IMR-90 (cell line): Measurements from ENCODE around the gene PRKACA. TPM values are rescaled to one million over a fixed set of nuclear protein-coding genes. Genes with fewer than 3 reads are reported as not detected.

Experiments used
- ATAC-seq: fragments of 200-7000 bp; cut with Tn5 transposase; 2 replicates; pipeline ENCODE4 v1.9.1; 2020; ENCODE audit warnings: low read depth, mild to moderate bottlenecking, moderate library complexity
- BruUV-seq: library from RNA; stranded (reverse); fragments of 400-500 nt; replicated peaks from 2 replicates; lab custom pipeline; 2021; lab: Mats Ljungman, UMichigan
- CTCF ChIA-PET: fragments of 300-600 bp; formaldehyde crosslinking; extraction: SDS; loops from one replicate; lab custom pipeline; 2021; ENCODE audit warnings: antibody characterized with exemption; lab: Yijun Ruan, JAX
- POLR2A ChIA-PET: fragments of 300-600 bp; sonication (Branson Sonifier 250); formaldehyde crosslinking; loops from one replicate; lab custom pipeline; 2022; ENCODE audit warnings: antibody characterized with exemption; ENCODE audit not compliant: unreplicated experiment; lab: Charles Lee
- DNase-seq: peaks from one replicate; pipeline ENCODE4 v3.0.0; 2013
- H2AFZ ChIP-seq: replicated peaks from 2 replicates; pipeline ENCODE3; 2013; ENCODE audit warnings: low read length, mild to moderate bottlenecking; ENCODE audit not compliant: poor library complexity
- H2AK5ac ChIP-seq: 2 replicates; pipeline ENCODE4 v1.6.1; 2013; ENCODE audit warnings: low read depth, low read length, inconsistent platforms
- H2AK9ac ChIP-seq: replicated peaks from 2 replicates; pipeline ENCODE3; 2013; ENCODE audit warnings: mild to moderate bottlenecking, low read depth, low read length, moderate library complexity; ENCODE audit not compliant: poor library complexity
- H2BK120ac ChIP-seq: 2 replicates; pipeline ENCODE4 v1.6.1; 2013; ENCODE audit warnings: low read depth, low read length, inconsistent platforms
- H2BK15ac ChIP-seq: 3 replicates; pipeline ENCODE4 v1.6.1; 2013; ENCODE audit warnings: low read depth, low read length, inconsistent platforms
- H2BK20ac ChIP-seq: 2 replicates; pipeline ENCODE4 v1.6.1; 2013; ENCODE audit warnings: low read depth, mild to moderate bottlenecking, inconsistent platforms, low read length, moderate library complexity
- H2BK5ac ChIP-seq: 2 replicates; pipeline ENCODE4 v1.6.1; 2013; ENCODE audit warnings: mild to moderate bottlenecking, low read depth, low read length, inconsistent platforms; ENCODE audit not compliant: poor library complexity, severe bottlenecking
- H3K14ac ChIP-seq: replicated peaks from 2 replicates; pipeline ENCODE4 v1.6.1; 2013; ENCODE audit warnings: low read depth, low read length, inconsistent platforms
- H3K18ac ChIP-seq: 2 replicates; pipeline ENCODE4 v1.6.1; 2013; ENCODE audit warnings: low read depth, low read length, control low read depth
- H3K23ac ChIP-seq: 2 replicates; pipeline ENCODE4 v1.6.1; 2013; ENCODE audit warnings: low read depth, low read length, inconsistent platforms
- H3K27ac ChIP-seq: 2 replicates; pipeline ENCODE4 v1.5.1; 2013; ENCODE audit warnings: mild to moderate bottlenecking, control low read depth, low read length; ENCODE audit not compliant: insufficient read depth
- H3K27me3 ChIP-seq: 2 replicates; pipeline ENCODE4 v1.6.1; 2013; ENCODE audit warnings: low read length; ENCODE audit not compliant: control insufficient read depth, insufficient read depth
- H3K36me3 ChIP-seq: 2 replicates; pipeline ENCODE4 v1.6.1; 2013; ENCODE audit warnings: low read length, mixed read lengths; ENCODE audit not compliant: control insufficient read depth, insufficient read depth
- H3K4ac ChIP-seq: 2 replicates; pipeline ENCODE4 v1.6.1; 2013; ENCODE audit warnings: low read depth, low read length, inconsistent platforms
- H3K4me1 ChIP-seq: 2 replicates; pipeline ENCODE4 v1.6.1; 2013; ENCODE audit warnings: low read length, mixed read lengths; ENCODE audit not compliant: control insufficient read depth, insufficient read depth
- H3K4me2 ChIP-seq: 2 replicates; pipeline ENCODE4 v1.6.1; 2013; ENCODE audit warnings: low read depth, mild to moderate bottlenecking, control low read depth, low read length, moderate library complexity
- H3K4me3 ChIP-seq: 2 replicates; pipeline ENCODE4 v1.5.1; 2013; ENCODE audit warnings: low read depth, mild to moderate bottlenecking, control low read depth, low read length, moderate library complexity; ENCODE audit not compliant: insufficient read depth
- H3K56ac ChIP-seq: 2 replicates; pipeline ENCODE4 v1.6.1; 2013; ENCODE audit warnings: low read length, inconsistent platforms; ENCODE audit not compliant: insufficient read depth; ENCODE audit errors: extremely low read depth
- H3K79me1 ChIP-seq, 2 experiments: 2 replicates each; pipeline ENCODE4 v1.6.1; 2013; ENCODE audit warnings: low read length in 2 of 2, inconsistent platforms in 1 of 2, low read depth in 1 of 2
- H3K9ac ChIP-seq: 2 replicates; pipeline ENCODE4 v1.6.1; 2013; ENCODE audit warnings: low read depth, low read length, control low read depth
- H3K9me1 ChIP-seq: 2 replicates; pipeline ENCODE4 v1.6.1; 2013; ENCODE audit warnings: low read length, inconsistent platforms; ENCODE audit not compliant: insufficient read depth
- H3K9me3 ChIP-seq: 2 replicates; pipeline ENCODE4 v1.6.1; 2013; ENCODE audit warnings: low read length; ENCODE audit not compliant: control insufficient read depth, insufficient read depth
- H4K20me1 ChIP-seq: 2 replicates; pipeline ENCODE4 v1.6.1; 2013; ENCODE audit warnings: low read length, inconsistent platforms; ENCODE audit not compliant: insufficient read depth
- H4K5ac ChIP-seq: 2 replicates; pipeline ENCODE4 v1.6.1; 2013; ENCODE audit warnings: mild to moderate bottlenecking, low read depth, low read length, control low read depth
- H4K8ac ChIP-seq, 2 experiments: 2 replicates each; pipeline ENCODE4 v1.6.1; 2013; ENCODE audit warnings: low read depth in 2 of 2, low read length in 2 of 2, control low read depth in 1 of 2, inconsistent platforms in 1 of 2
- H4K91ac ChIP-seq: 2 replicates; pipeline ENCODE4 v1.6.1; 2013; ENCODE audit warnings: low read depth, low read length, inconsistent platforms; ENCODE audit not compliant: insufficient read depth
- CEBPB ChIP-seq: IDR thresholded peaks from 2 replicates; pipeline ENCODE4 v1.6.1; 2012; ENCODE audit warnings: low read depth, low read length, improper control_type of control experiment
- NFE2L2 ChIP-seq: fragments of 150-350 bp; IDR thresholded peaks from 2 replicates; pipeline ENCODE4 v1.6.1; 2016; ENCODE audit warnings: low read depth, mild to moderate bottlenecking, low read length
- WGBS, 2 experiments: methylation state at CpG; one replicate each; pipeline versions ENCODE4 v1.1.5 to v1.1.7; 2013; ENCODE audit warnings: missing lambda C conversion rate in 2 of 2; ENCODE audit not compliant: insufficient read length in 1 of 2; ENCODE audit errors: extremely low coverage in 2 of 2; 5-methylcytosine and 5-hydroxymethylcytosine counted together
- dilution Hi-C: fragments of 300-500 bp; cut with HindIII; formaldehyde crosslinking; loops from one replicate; pipeline ENCODE4 v1.14.3; 2018; ENCODE audit warnings: low sequenced_read_pairs; ENCODE audit not compliant: unreplicated experiment
- in situ Hi-C: fragments of 300-500 bp; cut with MboI; formaldehyde crosslinking; loops from 3 replicates; pipeline ENCODE4 v1.14.3; 2019; ENCODE audit warnings: low sequenced_read_pairs, inconsistent platforms, mixed read lengths
- intact Hi-C: fragments of 100-400 bp; cut with micrococcal nuclease; formaldehyde crosslinking; loops from 2 replicates; pipeline ENCODE4 v1.10.0; 2022
- polyA plus RNA-seq, 3 experiments: library from polyadenylated mRNA; depleted of rRNA; stranded (reverse); fragments of >200 nt; gene quantifications; 2 replicates each; pipeline ENCODE4 v1.2.3, GENCODE V29; 2012; ENCODE audit warnings: low replicate concordance in 1 of 3
- total RNA-seq: library from RNA; depleted of rRNA; stranded (reverse); fragments of >200 nt; gene quantifications from 2 replicates; pipeline ENCODE4 v1.2.3, GENCODE V29; 2012

Gene PRKACA
- total and polyA plus RNA-seq, 2 of the 4 experiments (the other 2 are of a cell fraction): 18.1 to 94.5 TPM

DNA sequence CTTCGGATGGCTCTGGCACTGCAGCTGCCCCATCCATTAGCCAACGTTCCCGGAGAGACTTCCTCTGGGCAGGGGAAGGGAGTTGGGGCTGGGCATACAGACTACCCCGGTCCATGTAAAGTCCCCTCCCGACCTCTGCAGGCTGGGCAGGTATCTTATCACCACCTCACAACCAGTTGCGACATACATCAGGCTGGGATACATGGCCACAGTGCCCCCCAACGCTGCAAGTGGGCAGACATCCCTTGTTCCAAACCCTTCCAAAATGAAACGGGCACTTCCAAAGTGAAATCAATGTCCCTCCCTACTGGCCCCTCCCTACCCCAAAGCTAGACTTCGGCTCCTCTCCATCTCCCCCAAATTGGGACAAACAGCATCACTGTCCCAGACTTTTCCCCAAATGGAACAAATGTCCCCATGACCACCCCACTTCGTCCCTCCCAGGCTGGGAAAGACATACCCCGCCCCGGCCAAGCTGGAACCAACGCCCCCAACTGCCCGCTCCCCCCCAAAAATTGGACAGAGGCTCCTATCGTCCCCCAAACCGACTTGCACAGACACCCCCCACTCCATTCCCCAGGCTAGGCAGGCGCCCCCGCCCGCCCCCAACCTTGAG, 60.7 kb downstream of the PRKACA start:
- Histone ChIP-seq H3K14ac (no peak overlapping the region), H3K27ac (no peak overlapping the region), H4K5ac (no peak overlapping the region), H3K56ac (no peak overlapping the region), H3K27me3 (peaks cover 36% of the 10 kb centered on the region), H2BK15ac (no peak overlapping the region), H4K91ac (no peak overlapping the region), H3K9me1 (no peaks in the 10 kb centered on the region), H2AK5ac (no peak overlapping the region), H3K23ac (no peak overlapping the region), H3K4ac (no peak overlapping the region), H3K9ac (no peak overlapping the region), H3K4me2 (no peak overlapping the region; the same call in 1 of the 2 replicates), H2BK20ac (no peak overlapping the region), H3K4me1 (peaks cover 1% of the 10 kb centered on the region; the same call in 1 of the 2 replicates), H3K79me1 (no peaks in the 10 kb centered on the region), H4K20me1 (no peaks in the 10 kb centered on the region), H4K8ac (no peak overlapping the region), H3K36me3 (no peaks in the 10 kb centered on the region), H2AFZ (peak overlapping the region; percentile 87), H2BK120ac (no peak overlapping the region), H3K18ac (no peak overlapping the region), H3K4me3 (peak overlapping the region; percentile 41), H2BK5ac (no peak overlapping the region), H3K9me3 (peaks cover 2% of the 10 kb centered on the region; the same call in 1 of the 2 replicates), H2AK9ac (no peak overlapping the region)
- intact Hi-C loops: no loop called here
- BruUV-seq: no TSS peak
- dilution Hi-C loops: no loop called here
- 52% methylated on average over 2 of the region's 19 CpGs; no CpG with 5 or more reads in 1 of the 2 experiments for WGBS, 2 experiments
- ChIA-PET CTCF (interaction anchor here (1.1 kb wide), 1 partner anchor 14 kb away, joined by 6 read pairs; no protein-coding TSS in a partner anchor), POLR2A (no interaction called here)
- in situ Hi-C loops: no loop called here
- TF ChIP-seq NFE2L2: no peak
- TF ChIP-seq CEBPB: peak; percentile 61; the same call in 1 of the 2 replicates
- DNase-seq (no peak), ATAC-seq (no peak)
